SU-DHL-6 (cell line): ENCODE data around the gene GSS.

Source experiments
- H2AFZ ChIP-seq: fragments of 200-600 bp; sonication (generic); 2 replicates; pipeline ENCODE4 v1.6.1; 2014; ENCODE audit warnings: low read depth, mild to moderate bottlenecking, moderate library complexity, mixed read lengths, antibody characterized with exemption, low read length; ENCODE audit not compliant: severe bottlenecking
- H3F3A ChIP-seq: fragments of 200-600 bp; shearing (Covaris generic); 2 replicates; pipeline ENCODE4 v1.6.0; 2016; ENCODE audit warnings: antibody characterized with exemption, mild to moderate bottlenecking; ENCODE audit not compliant: insufficient read depth
- H3K27ac ChIP-seq: fragments of 200-600 bp; sonication (generic); 2 replicates; pipeline ENCODE4 v1.5.1; 2016; ENCODE audit warnings: low read depth, mild to moderate bottlenecking, low read length, moderate library complexity, mixed read lengths
- H3K27me3 ChIP-seq: fragments of 200-600 bp; sonication (generic), shearing (Covaris generic); 2 replicates; pipeline ENCODE4 v1.6.0; 2014; ENCODE audit warnings: mild to moderate bottlenecking, low read length
- H3K36me3 ChIP-seq: fragments of 200-600 bp; sonication (generic); 2 replicates; pipeline ENCODE4 v1.6.1; 2014; ENCODE audit warnings: mild to moderate bottlenecking, low read length, mixed read lengths
- H3K4me2 ChIP-seq: fragments of 300-600, 200-600 bp; shearing (Covaris generic), sonication (generic); 2 replicates; pipeline ENCODE4 v1.6.0; 2014; ENCODE audit warnings: low read length, low read depth, mild to moderate bottlenecking; ENCODE audit not compliant: poor library complexity, severe bottlenecking
- H3K4me3 ChIP-seq: fragments of 200-600 bp; sonication (generic); 2 replicates; pipeline ENCODE4 v1.5.1; 2014; ENCODE audit warnings: antibody characterized with exemption, low read length, mild to moderate bottlenecking, mixed read lengths; ENCODE audit not compliant: insufficient read depth, poor library complexity, severe bottlenecking
- H3K79me2 ChIP-seq: fragments of 200-600 bp; sonication (generic); 2 replicates; pipeline ENCODE4 v1.6.1; 2014; ENCODE audit warnings: mild to moderate bottlenecking, low read length, moderate library complexity; ENCODE audit not compliant: insufficient read depth
- H3K9ac ChIP-seq: fragments of 200-600 bp; sonication (generic); 2 replicates; pipeline ENCODE4 v1.7.0; 2014; ENCODE audit warnings: mild to moderate bottlenecking, low read length
- H3K9me2 ChIP-seq: fragments of 200-600 bp; sonication (generic); replicated peaks from 2 replicates; pipeline ENCODE4 v1.6.1; 2014; ENCODE audit warnings: low read length; ENCODE audit not compliant: insufficient read depth
- H3K9me3 ChIP-seq: fragments of 200-600 bp; sonication (generic); 2 replicates; pipeline ENCODE4 v1.6.1; 2014; ENCODE audit warnings: low read length, mixed read lengths; ENCODE audit not compliant: insufficient read depth
- H4K20me1 ChIP-seq: fragments of 200-600 bp; sonication (generic); 2 replicates; pipeline ENCODE4 v1.6.1; 2014; ENCODE audit warnings: low read depth, mild to moderate bottlenecking, antibody characterized with exemption, low read length, moderate library complexity, mixed read lengths
- CTCF ChIP-seq: fragments of 200-600 bp; sonication (generic); IDR thresholded peaks from one replicate; pipeline ENCODE4 v1.5.1; 2017; ENCODE audit warnings: antibody characterized with exemption, mild to moderate bottlenecking, low read length, moderate library complexity; ENCODE audit not compliant: insufficient read depth, poor library complexity, severe bottlenecking
- EZH2phosphoT487 ChIP-seq: fragments of 200-600 bp; sonication (generic), shearing (Covaris generic); conservative IDR thresholded peaks from 2 replicates; pipeline ENCODE4 v1.6.1; 2018; ENCODE audit warnings: mild to moderate bottlenecking, antibody characterized with exemption, low read length, moderate library complexity, mixed read lengths

Gene GSS

GRCh38 chr20:34955231-34956040 is at the start of gene GSS, which contains the start of gene MYH7B:
Gene GSS (minus strand): TSS chr20:34955806. CDS start chr20:34951852, 3,954 bp downstream.
Gene MYH7B (plus strand): TSS chr20:34955868. CDS start chr20:34978006, 22,138 bp downstream.
- Histone ChIP-seq H3K9ac (peak within 1 kb of the TSS; percentile 85), H3K4me3 (peak within 1 kb of the TSS; percentile 72), H3K36me3 (no peaks in the 10 kb centered on the region; the same call in 1 of the 2 replicates), H2AFZ (peak within 1 kb of the TSS; percentile 81), H3F3A (no peaks in the 10 kb centered on the region), H3K27ac (peak within 1 kb of the TSS; percentile 26; the same call in 1 of the 2 replicates), H3K79me2 (peaks cover 4% of the 10 kb centered on the region; the same call in 1 of the 2 replicates), H3K9me3 (no peaks in the 10 kb centered on the region), H4K20me1 (no peaks in the 10 kb centered on the region), H3K9me2 (no peaks in the 10 kb centered on the region), H3K27me3 (no peaks in the 10 kb centered on the region), H3K4me2 (peak within 1 kb of the TSS; percentile 81)
- TF ChIP-seq CTCF, result no peak
- no peak for TF ChIP-seq EZH2phosphoT487

GRCh38 chr20:35004749-35005462 is 49.3 kb upstream of the GSS start:
- Histone ChIP-seq H3K9ac (no peak overlapping the region), H3K27me3 (no peaks in the 10 kb centered on the region), H3K4me2 (no peak overlapping the region), H3F3A (no peaks in the 10 kb centered on the region), H3K27ac (no peak overlapping the region), H3K9me2 (no peaks in the 10 kb centered on the region), H3K9me3 (no peaks in the 10 kb centered on the region), H2AFZ (no peak overlapping the region), H3K36me3 (no peaks in the 10 kb centered on the region), H3K4me3 (no peak overlapping the region), H3K79me2 (no peaks in the 10 kb centered on the region), H4K20me1 (no peaks in the 10 kb centered on the region)
- no peak for TF ChIP-seq EZH2phosphoT487
- no peak for TF ChIP-seq CTCF

- H3K27me3 ChIP-seq, result no peaks in the 10 kb centered on the region
- no peak overlapping the region for H3K27ac ChIP-seq
- no peak overlapping the region for H3K4me2 ChIP-seq
- no peaks in the 10 kb centered on the region for H3K9me2 ChIP-seq
- TF ChIP-seq EZH2phosphoT487 (no peak), CTCF (no peak)
- H3K4me3 ChIP-seq, result no peak overlapping the region
- H3K9ac ChIP-seq, result no peak overlapping the region
- H3K79me2 ChIP-seq, result no peaks in the 10 kb centered on the region
- H3K9me3 ChIP-seq, result no peaks in the 10 kb centered on the region
- no peaks in the 10 kb centered on the region for H3F3A ChIP-seq
- no peaks in the 10 kb centered on the region for H3K36me3 ChIP-seq
- H4K20me1 ChIP-seq, result no peaks in the 10 kb centered on the region
- no peak overlapping the region for H2AFZ ChIP-seq
Measured at GRCh38 chr20:35004051-35004725, 48.6 kb upstream of the GSS start.
